Osteocyte (in vitro differentiated cells): ENCODE measurements around the gene ACO1. TPM values are rescaled to one million over a fixed set of nuclear protein-coding genes. Genes with fewer than 3 reads are reported as not detected.

ENCODE experiments used
- DNase-seq: peaks from one replicate; pipeline ENCODE4 v3.0.0; 2021; ENCODE audit warnings: mixed read lengths; ENCODE audit not compliant: unreplicated experiment; ENCODE audit errors: extremely low spot score
- H3K27ac Mint-ChIP-seq: one replicate; pipeline ENCODE4 v1.8.0; 2021; ENCODE audit warnings: mild to moderate bottlenecking, mixed read lengths; ENCODE audit not compliant: unreplicated experiment
- H3K27me3 Mint-ChIP-seq: one replicate; pipeline ENCODE4 v1.8.0; 2021; ENCODE audit warnings: mixed read lengths; ENCODE audit not compliant: unreplicated experiment
- H3K36me3 Mint-ChIP-seq: one replicate; pipeline ENCODE4 v1.8.0; 2021; ENCODE audit warnings: mixed read lengths; ENCODE audit not compliant: unreplicated experiment
- H3K4me1 Mint-ChIP-seq: one replicate; pipeline ENCODE4 v1.8.0; 2021; ENCODE audit warnings: mixed read lengths; ENCODE audit not compliant: unreplicated experiment
- H3K4me3 Mint-ChIP-seq: one replicate; pipeline ENCODE4 v1.8.0; 2021; ENCODE audit warnings: mild to moderate bottlenecking, moderate library complexity, mixed read lengths; ENCODE audit not compliant: unreplicated experiment
- H3K9me3 Mint-ChIP-seq: one replicate; pipeline ENCODE4 v1.8.0; 2021; ENCODE audit warnings: mixed read lengths; ENCODE audit not compliant: unreplicated experiment
- CTCF ChIP-seq: fragments of 200-600 bp; sonication (generic); IDR thresholded peaks from 2 replicates; pipeline ENCODE4 v1.5.0; 2021; ENCODE audit warnings: antibody characterized with exemption, mild to moderate bottlenecking, moderate library complexity
- long read RNA-seq: library from polyadenylated mRNA; unstranded; transcript quantifications from one replicate; pipeline ENCODE4 v2.0.0, GENCODE V29; 2021
- total RNA-seq: library from RNA; stranded (reverse); gene quantifications from 2 replicates; pipeline ENCODE4 v1.2.1, GENCODE V29; 2021

ACO1 gene
- total RNA-seq: 41.0 and 42.0 TPM in 2 replicates
- long read RNA-seq, full-length matches to known transcripts: 567 of 661 reads
- long read RNA-seq, partial matches to known transcripts: 73 of 661 reads
- long read RNA-seq, other reads (novel, unspliced or antisense): 21 of 661 reads

GRCh38 chr9:32384364-32385151 is at the start of gene ACO1:
ACO1 (plus strand) TSS chr9:32384643; CDS start chr9:32405507, 20,864 bp downstream.
- Mint-ChIP-seq H3K4me1 (peaks cover 21% of the 10 kb centered on the region), H3K36me3 (no peaks in the 10 kb centered on the region), H3K4me3 (peak within 1 kb of the TSS; percentile 88), H3K27me3 (peaks cover 13% of the 10 kb centered on the region), H3K27ac (peak within 1 kb of the TSS; percentile 94), H3K9me3 (no peaks in the 10 kb centered on the region)
- DNase-seq: peak; percentile 95
- TF ChIP-seq CTCF: no peak

- H3K27me3 Mint-ChIP-seq: peaks cover 12% of the 10 kb centered on the region
- H3K4me3 Mint-ChIP-seq: no peak overlapping the region
- H3K36me3 Mint-ChIP-seq: no peaks in the 10 kb centered on the region
- DNase-seq: no peak
- no peaks in the 10 kb centered on the region for H3K4me1 Mint-ChIP-seq
- H3K9me3 Mint-ChIP-seq: no peaks in the 10 kb centered on the region
- H3K27ac Mint-ChIP-seq: no peak overlapping the region
- TF ChIP-seq CTCF: no peak
Measured at GRCh38 chr9:32334916-32335895, 49.2 kb upstream of the ACO1 start.

GRCh38 chr9:32339424-32339823 is 45.0 kb upstream of the ACO1 start:
- Mint-ChIP-seq H3K36me3 (no peaks in the 10 kb centered on the region), H3K27ac (no peak overlapping the region), H3K27me3 (peaks cover 20% of the 10 kb centered on the region), H3K4me1 (peaks cover 5% of the 10 kb centered on the region), H3K4me3 (no peak overlapping the region), H3K9me3 (no peaks in the 10 kb centered on the region)
- TF ChIP-seq CTCF: no peak
- DNase-seq: no peak

- no peak overlapping the region for H3K4me3 Mint-ChIP-seq
- no peak for DNase-seq
- peaks cover 19% of the 10 kb centered on the region for H3K27me3 Mint-ChIP-seq
- H3K36me3 Mint-ChIP-seq: no peaks in the 10 kb centered on the region
- no peak for TF ChIP-seq CTCF
- H3K4me1 Mint-ChIP-seq: peaks cover 13% of the 10 kb centered on the region
- H3K9me3 Mint-ChIP-seq: no peaks in the 10 kb centered on the region
- no peak overlapping the region for H3K27ac Mint-ChIP-seq
Measured at GRCh38 chr9:32340361-32340760, 44.1 kb upstream of the ACO1 start.
